H1 (cell line): Measurements from ENCODE around the gene KCNMB1. TPM values are rescaled to one million over a fixed set of nuclear protein-coding genes. Genes with fewer than 3 reads are reported as not detected.

Source experiments
- CTCF ChIA-PET: fragments of 300-600 bp; sonication (Branson Sonifier 250); formaldehyde crosslinking; loops from one replicate; lab custom pipeline; 2021; ENCODE audit not compliant: partially characterized antibody; lab: Charles Lee
- POLR2A ChIA-PET: fragments of 300-600 bp; sonication (Branson Sonifier 250); formaldehyde crosslinking; loops from one replicate; lab custom pipeline; 2021; ENCODE audit warnings: inconsistent platforms; ENCODE audit not compliant: partially characterized antibody; lab: Charles Lee
- DNase-seq, 2 experiments: peaks; one replicate each; pipeline versions ENCODE4 v3.0.0 to v3.0.0-alpha.2; 2010 to 2022; ENCODE audit warnings: low spot score in 2 of 2, low read depth in 1 of 2, mixed read lengths in 1 of 2
- FAIRE-seq: peaks from 2 replicates; lab custom pipeline; 2011; peaks lifted over from hg19 to GRCh38; lab: Jason Lieb, UNC
- H2AFZ ChIP-seq: 2 replicates; pipeline ENCODE4 v1.8.1; 2012; ENCODE audit warnings: low read length, inconsistent platforms
- H2AK5ac ChIP-seq: 2 replicates; pipeline ENCODE4 v1.6.1; 2013; ENCODE audit warnings: low read depth, low read length
- H2BK120ac ChIP-seq: replicated peaks from 2 replicates; pipeline ENCODE3; 2013; ENCODE audit warnings: low read depth, low read length, inconsistent platforms
- H2BK12ac ChIP-seq: 2 replicates; pipeline ENCODE4 v1.6.1; 2013; ENCODE audit warnings: low read depth, low read length
- H2BK15ac ChIP-seq: 2 replicates; pipeline ENCODE4 v1.6.1; 2013; ENCODE audit warnings: low read length
- H2BK20ac ChIP-seq: 2 replicates; pipeline ENCODE4 v1.6.1; 2013; ENCODE audit warnings: low read length
- H2BK5ac ChIP-seq: 2 replicates; pipeline ENCODE4 v1.6.1; 2013; ENCODE audit warnings: low read depth, low read length
- H3K14ac ChIP-seq: 2 replicates; pipeline ENCODE4 v1.6.1; 2013; ENCODE audit warnings: inconsistent platforms; ENCODE audit not compliant: insufficient read length
- H3K18ac ChIP-seq: 2 replicates; pipeline ENCODE4 v1.6.1; 2013; ENCODE audit warnings: low read length; ENCODE audit errors: extremely low read depth
- H3K23ac ChIP-seq: 2 replicates; pipeline ENCODE4 v1.6.1; 2013; ENCODE audit warnings: inconsistent platforms; ENCODE audit not compliant: insufficient read length
- H3K23me2 ChIP-seq: 2 replicates; pipeline ENCODE4 v1.6.1; 2013; ENCODE audit warnings: low read depth, low read length
- H3K27ac ChIP-seq: 2 replicates; pipeline ENCODE4 v1.6.1; 2011; ENCODE audit warnings: low read depth, low read length, inconsistent platforms
- H3K27me3 ChIP-seq, 4 experiments: replicated peaks in 1 of 4; 1 replicate in 1 of 4; 2 replicates in 3 of 4; pipeline versions ENCODE4 v1.6.1 to v1.8.1; 2011 to 2013; ENCODE audit warnings: low read length in 3 of 4, mild to moderate bottlenecking in 3 of 4, inconsistent platforms in 2 of 4, mixed read lengths in 2 of 4, moderate library complexity in 1 of 4; ENCODE audit not compliant: control insufficient read depth in 3 of 4, insufficient read depth in 3 of 4; ENCODE audit errors: extremely low read depth in 1 of 4
- H3K36me3 ChIP-seq, 4 experiments: 2 replicates each; pipeline versions ENCODE4 v1.6.1 to v1.8.1; 2011 to 2013; ENCODE audit warnings: mild to moderate bottlenecking in 4 of 4, low read length in 3 of 4, moderate library complexity in 2 of 4, control low read depth in 1 of 4, inconsistent platforms in 1 of 4; ENCODE audit not compliant: insufficient read depth in 4 of 4, control insufficient read depth in 2 of 4
- H3K4ac ChIP-seq: replicated peaks from 2 replicates; pipeline ENCODE3; 2013; ENCODE audit warnings: low read length, low read depth, mixed read lengths, inconsistent platforms; ENCODE audit not compliant: insufficient read length
- H3K4me1 ChIP-seq, 4 experiments: replicated peaks in 1 of 4; 1 replicate in 1 of 4; 2 replicates in 3 of 4; pipeline versions ENCODE4 v1.6.1 to v1.8.1; 2011 to 2013; ENCODE audit warnings: low read length in 3 of 4, inconsistent platforms in 2 of 4, mixed read lengths in 1 of 4; ENCODE audit not compliant: insufficient read depth in 4 of 4, control insufficient read depth in 3 of 4
- H3K4me2 ChIP-seq, 2 experiments: 2 replicates each; pipeline versions ENCODE4 v1.6.1 to v1.8.1; 2011 to 2013; ENCODE audit warnings: low read depth in 2 of 2, low read length in 2 of 2, control low read depth in 1 of 2, inconsistent platforms in 1 of 2, mild to moderate bottlenecking in 1 of 2; ENCODE audit not compliant: insufficient read depth in 1 of 2
- H3K4me3 ChIP-seq, 4 experiments: fragments of 200-600, 300-600 bp in 1 of 4; sonication (generic), shearing (Covaris generic), sonication (Bioruptor Twin) in 1 of 4; 2 replicates each; pipeline versions ENCODE4 v1.5.1 to v1.8.1; 2011 to 2016; ENCODE audit warnings: low read length in 4 of 4, low read depth in 3 of 4, control low read depth in 2 of 4, inconsistent platforms in 2 of 4, mild to moderate bottlenecking in 2 of 4, mixed read lengths in 1 of 4, moderate library complexity in 1 of 4; ENCODE audit not compliant: insufficient read depth in 2 of 4; ENCODE audit errors: extremely low read depth in 1 of 4
- H3K56ac ChIP-seq: replicated peaks from 2 replicates; pipeline ENCODE3; 2013; ENCODE audit warnings: low read depth, mild to moderate bottlenecking, mixed read lengths, low read length, inconsistent platforms; ENCODE audit not compliant: insufficient read length
- H3K79me1 ChIP-seq: 2 replicates; pipeline ENCODE4 v1.6.1; 2013; ENCODE audit warnings: low read depth, low read length, control low read depth
- H3K79me2 ChIP-seq, 2 experiments: 2 replicates each; pipeline versions ENCODE4 v1.6.1 to v1.8.1; 2012 to 2013; ENCODE audit warnings: low read length in 2 of 2, mild to moderate bottlenecking in 2 of 2, inconsistent platforms in 1 of 2; ENCODE audit not compliant: insufficient read depth in 2 of 2, control insufficient read depth in 1 of 2
- H3K9ac ChIP-seq, 4 experiments: replicated peaks in 1 of 4; 1 replicate in 1 of 4; 2 replicates in 3 of 4; pipeline versions ENCODE4 v1.6.1 to v1.8.1; 2011 to 2013; ENCODE audit warnings: low read depth in 3 of 4, low read length in 3 of 4, control low read depth in 2 of 4, mild to moderate bottlenecking in 2 of 4, moderate library complexity in 2 of 4, inconsistent platforms in 1 of 4; ENCODE audit errors: extremely low read depth in 1 of 4
- H3K9me3 ChIP-seq, 2 experiments: 2 replicates each; pipeline versions ENCODE4 v1.6.1 to v1.8.1; 2012 to 2013; ENCODE audit warnings: mild to moderate bottlenecking in 2 of 2, moderate library complexity in 2 of 2, control low read depth in 1 of 2, inconsistent platforms in 1 of 2, low read depth in 1 of 2, low read length in 1 of 2, mixed read lengths in 1 of 2; ENCODE audit not compliant: insufficient read depth in 2 of 2
- H4K20me1 ChIP-seq, 2 experiments: replicated peaks in 1 of 2; 2 replicates each; pipeline versions ENCODE3 to v1.8.1; 2011 to 2013; ENCODE audit warnings: inconsistent platforms in 2 of 2, low read length in 2 of 2, mild to moderate bottlenecking in 1 of 2; ENCODE audit not compliant: insufficient read depth in 2 of 2, control insufficient read depth in 1 of 2
- H4K5ac ChIP-seq: 2 replicates; pipeline ENCODE4 v1.6.1; 2013; ENCODE audit warnings: low read length, low read depth, mixed read lengths, inconsistent platforms; ENCODE audit not compliant: insufficient read length
- H4K8ac ChIP-seq: 2 replicates; pipeline ENCODE4 v1.8.0; 2013; ENCODE audit warnings: mild to moderate bottlenecking, moderate library complexity, low read length, inconsistent platforms; ENCODE audit not compliant: insufficient read depth; ENCODE audit errors: extremely low read depth
- H4K91ac ChIP-seq: replicated peaks from 2 replicates; pipeline ENCODE3; 2013; ENCODE audit warnings: low read length, mixed read lengths, inconsistent platforms; ENCODE audit not compliant: insufficient read length
- ATF3 ChIP-seq: IDR thresholded peaks from 2 replicates; pipeline ENCODE4 v1.6.1; 2011; ENCODE audit warnings: low read depth, mild to moderate bottlenecking, low read length; ENCODE audit not compliant: insufficient read depth
- CEBPB ChIP-seq: IDR thresholded peaks from 2 replicates; pipeline ENCODE4 v1.6.1; 2012; ENCODE audit warnings: low read depth, low read length
- CREB1 ChIP-seq: IDR thresholded peaks from 2 replicates; pipeline ENCODE4 v1.6.1; 2012; ENCODE audit warnings: inconsistent platforms
- CTCF ChIP-seq, 3 experiments: IDR thresholded peaks; 1 replicate in 2 of 3; 2 replicates in 1 of 3; pipeline versions ENCODE4 v1.5.1 to v1.6.1; 2011; ENCODE audit warnings: low read length in 3 of 3, mild to moderate bottlenecking in 3 of 3, inconsistent platforms in 2 of 3, low read depth in 1 of 3, moderate library complexity in 1 of 3; ENCODE audit not compliant: insufficient read depth in 1 of 3; ENCODE audit errors: control extremely low read depth in 1 of 3
- HDAC6 ChIP-seq: IDR thresholded peaks from one replicate; pipeline ENCODE4 v1.7.1; 2012; ENCODE audit warnings: low read depth, mild to moderate bottlenecking, inconsistent platforms, low read length, moderate library complexity
- KDM4A ChIP-seq: IDR thresholded peaks from one replicate; pipeline ENCODE4 v1.7.1; 2012; ENCODE audit warnings: low read depth, mild to moderate bottlenecking, moderate library complexity, low read length, inconsistent platforms; ENCODE audit not compliant: severe bottlenecking
- MAFK ChIP-seq: IDR thresholded peaks from 2 replicates; pipeline ENCODE4 v1.6.1; 2012; ENCODE audit warnings: low read depth, mild to moderate bottlenecking, improper control_type of control experiment, low read length
- RFX5 ChIP-seq: IDR thresholded peaks from 2 replicates; pipeline ENCODE4 v1.6.1; 2011; ENCODE audit warnings: low read depth, low read length, improper control_type of control experiment, borderline replicate concordance
- RXRA ChIP-seq: IDR thresholded peaks from 2 replicates; pipeline ENCODE4 v1.6.1; 2011; ENCODE audit warnings: low read depth, mild to moderate bottlenecking, low read length, moderate library complexity; ENCODE audit not compliant: insufficient read depth
- ZNF274 ChIP-seq: IDR thresholded peaks from 2 replicates; pipeline ENCODE4 v1.7.0; 2012; ENCODE audit warnings: low read length, borderline replicate concordance; ENCODE audit errors: extremely low read depth
- WGBS, 2 experiments: shearing (Covaris generic) in 1 of 2; methylation state at CpG; one replicate each; pipeline versions ENCODE4 v1.1.6 to v1.1.7; 2013 to 2015; ENCODE audit warnings: low lambda C conversion rate in 2 of 2, mixed read lengths in 2 of 2, inconsistent platforms in 1 of 2, low coverage in 1 of 2, missing lambda C conversion rate in 1 of 2; ENCODE audit not compliant: insufficient replicate concordance in 2 of 2, insufficient coverage in 1 of 2, insufficient read length in 1 of 2; ENCODE audit errors: extremely low coverage in 1 of 2, missing lambda C conversion rate in 1 of 2; 5-methylcytosine and 5-hydroxymethylcytosine counted together
- polyA plus RNA-seq, 7 experiments: library from polyadenylated mRNA; depleted of rRNA in 3 of 7; stranded (reverse) in 5 of 7; unstranded in 2 of 7; fragments of >200 nt in 5 of 7; fragments of 200-250 nt in 2 of 7; gene quantifications; 1 replicate in 5 of 7; 2 replicates in 1 of 7; 4 replicates in 1 of 7; pipeline versions ENCODE4 v1.2.1 to v1.2.3, GENCODE V29; 2011 to 2013; ENCODE audit warnings: missing spikeins in 2 of 7, mixed read lengths in 2 of 7
- total RNA-seq: library from RNA; stranded (reverse); fragmentation: NEBNext Ultra II Directional; extraction: Animal tissue kit (Norgen Biotek cat#: 25700); gene quantifications from 2 replicates; pipeline ENCODE4 v1.2.1, GENCODE V29; 2021

KCNMB1 gene
- total and polyA plus RNA-seq, 2 of the 8 experiments (the other 6 are each of a cell fraction or from before 2014, with no cell fraction given) = 0.08 to 0.19 TPM

GRCh38 chr5:170342153-170342725, 46.9 kb downstream of the KCNMB1 start:
- H2BK12ac ChIP-seq = no peak overlapping the region
- H2AK5ac ChIP-seq = no peak overlapping the region
- DNase-seq (no peak), FAIRE-seq (no peak)
- no peak overlapping the region for H2BK5ac ChIP-seq
- H2BK120ac ChIP-seq = no peak overlapping the region
- no peak overlapping the region for H3K9ac ChIP-seq
- no peak overlapping the region for H3K4me2 ChIP-seq
- H3K4ac ChIP-seq = no peak overlapping the region
- no peaks in the 10 kb centered on the region for H3K79me2 ChIP-seq
- H3K9me3 ChIP-seq = peaks cover 10 to 15% of the 10 kb centered on the region in 2 experiments; a peak in 3 of 4 replicates
- POLR2A ChIA-PET = no interaction called here
- CTCF ChIA-PET = interaction anchor here (1.0 to 5.5 kb wide), 8 partner anchors 12 to 241 kb away, joined by 3 to 22 read pairs (median 4); no protein-coding TSS in a partner anchor
- H3K56ac ChIP-seq = no peak overlapping the region
- H3K27ac ChIP-seq = no peak overlapping the region
- H4K8ac ChIP-seq = no peak overlapping the region
- H3K14ac ChIP-seq = no peak overlapping the region
- no peaks in the 10 kb centered on the region for H4K20me1 ChIP-seq
- no peaks in the 10 kb centered on the region for H3K79me1 ChIP-seq
- 81% methylated on average over 8 of the region's 8 CpGs; no CpG with 5 or more reads in 1 of the 2 experiments for WGBS, 2 experiments
- H3K36me3 ChIP-seq = no peaks in the 10 kb centered on the region
- H3K23ac ChIP-seq = no peak overlapping the region
- H2AFZ ChIP-seq = no peak overlapping the region
- no peak overlapping the region for H4K5ac ChIP-seq
- H3K4me3 ChIP-seq = no peak overlapping the region
- peaks cover 3 to 11% (median 6%) of the 10 kb centered on the region in 4 experiments; a peak in 5 of 7 replicates for H3K4me1 ChIP-seq
- H2BK20ac ChIP-seq = no peak overlapping the region
- H2BK15ac ChIP-seq = no peak overlapping the region
- no peaks in the 10 kb centered on the region for H3K27me3 ChIP-seq
- no peak overlapping the region for H4K91ac ChIP-seq
- H3K18ac ChIP-seq = no peak overlapping the region
- no peaks in the 10 kb centered on the region for H3K23me2 ChIP-seq
- no peak for TF ChIP-seq CREB1
- no peak for TF ChIP-seq RFX5
- no peak for TF ChIP-seq MAFK
- TF ChIP-seq CEBPB = no peak
- no peak for TF ChIP-seq ATF3
- TF ChIP-seq KDM4A = no peak
- TF ChIP-seq RXRA = no peak
- no peak for TF ChIP-seq HDAC6
- no peak for TF ChIP-seq CTCF (IDR thresholded peaks at IDR 0.05; ENCODE audit: control extremely low read depth in 1 of 3, insufficient read depth in 1 of 3, low read depth in 1 of 3, low read length in 3 of 3)
- no peak for TF ChIP-seq ZNF274
